GM18873 (cell line): ENCODE measurements around the gene NOS3.

Experiments
- ATAC-seq: cut with Tn5 transposase; IDR thresholded peaks from one replicate; pipeline ENCODE4 v1.9.1; 2021; ENCODE audit warnings: mild to moderate bottlenecking, moderate library complexity, moderate number of reproducible peaks; ENCODE audit not compliant: unreplicated experiment, low FRiP score

Gene NOS3

DNA sequence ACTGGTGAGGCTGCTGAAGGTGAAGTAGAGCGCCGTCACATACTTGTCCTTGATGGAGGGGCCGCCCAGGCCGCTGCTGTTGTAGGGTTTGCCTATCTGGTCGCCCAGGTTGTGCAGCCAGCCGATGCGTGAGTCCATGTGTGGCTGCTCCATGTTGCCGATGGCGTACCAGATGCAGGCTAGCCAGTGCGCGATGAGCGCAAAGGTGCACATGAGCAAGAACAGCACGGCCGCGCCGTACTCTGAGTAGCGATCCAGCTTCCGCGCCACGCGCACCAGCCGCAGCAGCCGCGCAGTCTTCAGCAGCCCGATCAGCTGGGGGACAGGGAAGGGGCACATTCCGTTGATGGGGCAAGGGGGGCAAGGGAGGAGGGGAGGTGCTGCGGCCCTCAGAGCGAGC, 39.3 kb upstream of the NOS3 start:
- no peak for ATAC-seq

GRCh38 chr7:150952331-150953050, 38.3 kb upstream of the NOS3 start:
- ATAC-seq, result no peak

DNA sequence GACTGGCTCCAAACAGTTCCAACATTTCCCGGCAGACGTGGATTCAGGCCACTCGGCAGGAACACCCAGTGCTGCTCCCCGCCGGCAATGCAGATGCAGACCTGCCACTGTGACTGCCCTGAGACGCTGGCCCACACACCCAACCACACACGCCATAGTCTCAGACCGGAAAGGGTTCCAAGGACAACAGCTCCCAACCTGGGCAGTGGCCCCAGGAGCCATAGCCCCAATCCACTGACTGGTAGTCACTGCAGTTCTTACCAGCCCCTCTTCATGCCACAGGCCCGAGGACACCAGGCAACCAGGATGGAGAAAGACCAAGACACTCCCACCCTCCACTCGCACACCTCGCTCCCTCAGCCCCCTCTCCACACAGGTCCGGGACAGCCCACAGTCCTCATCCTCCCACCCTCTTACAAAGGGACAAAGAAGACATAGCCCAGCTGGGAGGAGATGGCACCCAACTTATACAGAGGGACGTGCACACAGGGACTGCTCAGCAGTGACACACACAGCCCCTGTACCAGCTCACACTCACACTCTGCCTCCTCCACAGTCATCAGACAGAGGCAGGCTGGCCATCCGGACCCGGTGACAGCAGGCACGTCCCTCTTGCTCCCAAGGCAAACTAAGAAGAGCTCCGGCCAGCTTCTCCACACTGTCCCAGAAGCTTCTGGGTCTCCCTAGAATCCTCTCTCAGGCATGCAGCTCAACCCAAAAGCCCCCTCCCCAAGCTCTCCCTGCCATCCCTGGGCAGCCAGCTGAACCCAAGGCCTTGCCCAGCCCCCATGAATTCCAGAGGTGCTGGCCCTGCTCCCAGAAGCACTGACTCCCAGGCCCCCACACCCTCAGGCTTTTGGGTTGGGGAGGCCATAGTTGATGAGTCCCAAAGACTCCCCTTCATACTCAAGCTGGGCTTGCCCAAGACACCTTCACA, 37.5 kb upstream of the NOS3 start:
- ATAC-seq, result no peak

GRCh38 chr7:150954201-150954985, 36.4 kb upstream of the NOS3 start:
- no peak for ATAC-seq

- ATAC-seq, result no peak
Observed at GRCh38 chr7:150954986-150955518, 35.8 kb upstream of the NOS3 start.

- no peak for ATAC-seq
Observed at GRCh38 chr7:150955519-150956394, 35.1 kb upstream of the NOS3 start.

GRCh38 chr7:150956395-150957132, 34.3 kb upstream of the NOS3 start:
- ATAC-seq, result no peak

- no peak for ATAC-seq
Observed at GRCh38 chr7:150957133-150958020, 33.4 kb upstream of the NOS3 start.

DNA sequence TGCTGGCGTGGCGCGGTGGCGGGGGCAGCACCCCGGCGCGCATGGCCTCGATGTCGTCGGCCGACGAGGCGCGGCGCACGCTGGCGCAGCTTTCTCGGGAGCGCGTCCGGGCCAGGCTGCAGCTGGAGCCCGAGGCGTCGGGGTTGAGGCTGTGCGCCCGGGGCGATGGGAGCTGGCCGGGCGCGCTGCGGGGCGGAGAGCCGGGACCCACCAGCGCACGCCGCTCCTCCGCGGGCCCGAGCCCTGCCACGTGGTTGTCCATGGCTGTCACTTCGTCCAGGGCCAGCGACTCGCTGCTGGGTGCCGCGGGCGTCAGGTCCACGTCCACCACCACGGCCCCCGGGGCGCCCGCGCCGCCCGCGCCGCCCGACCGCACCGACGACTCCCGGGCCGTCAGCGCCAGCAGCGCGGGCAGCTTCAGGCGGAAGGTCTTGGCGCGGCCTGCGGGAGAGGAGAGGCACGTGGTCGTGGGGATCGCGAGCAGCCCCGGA, 32.7 kb upstream of the NOS3 start:
- ATAC-seq, result no peak

- no peak for ATAC-seq
Observed at GRCh38 chr7:150958597-150958996, 32.2 kb upstream of the NOS3 start.

- ATAC-seq, result no peak
Observed at GRCh38 chr7:150959081-150959480, 31.7 kb upstream of the NOS3 start.

DNA sequence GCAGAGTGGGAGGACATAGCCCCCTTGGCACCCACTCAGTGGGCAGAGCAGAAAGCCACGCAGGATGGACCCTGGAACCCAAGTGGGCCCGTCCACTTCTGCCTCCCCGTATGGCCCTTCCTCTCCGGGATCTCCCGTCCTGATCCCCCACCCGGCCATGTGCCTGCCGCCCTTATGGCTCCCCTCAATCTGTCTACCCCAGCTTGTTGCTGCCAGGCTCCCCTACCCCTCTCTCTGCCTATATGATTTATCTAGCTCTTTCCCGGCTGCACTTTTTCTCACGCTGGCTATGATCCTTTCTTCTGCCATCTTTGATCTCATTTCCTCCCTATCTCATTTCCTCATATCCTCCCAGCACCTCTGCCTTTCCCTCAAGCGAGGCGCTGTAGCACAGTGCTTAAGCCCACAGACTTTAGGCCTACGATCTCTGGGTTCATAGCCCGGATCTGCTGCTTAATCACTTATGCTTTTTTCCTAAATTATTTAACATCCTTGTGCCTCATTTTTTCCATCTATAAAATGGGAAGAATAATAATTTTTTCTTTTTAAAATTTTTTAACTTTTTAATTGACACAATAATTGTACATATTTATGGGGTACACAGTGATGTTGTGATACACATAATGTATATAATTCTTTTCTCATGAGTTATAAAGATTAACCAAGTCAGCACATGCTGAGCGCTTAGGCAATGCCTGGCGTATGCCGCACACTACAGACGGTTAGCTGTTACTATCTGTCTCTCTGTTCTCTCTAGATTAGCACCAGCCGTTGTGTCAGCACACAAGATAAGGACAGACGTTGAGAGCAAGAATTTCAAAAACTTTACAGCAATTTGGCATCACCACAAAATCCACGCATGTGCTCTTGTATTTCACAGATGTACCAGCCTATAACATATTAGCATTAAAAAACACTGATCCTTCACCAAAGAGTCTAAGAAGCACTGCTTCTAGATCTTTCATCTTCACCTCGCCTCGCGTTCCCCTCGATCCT, 30.8 kb upstream of the NOS3 start:
- ATAC-seq, result no peak

GRCh38 chr7:150961510-150962289, 29.1 kb upstream of the NOS3 start:
- no peak for ATAC-seq

DNA sequence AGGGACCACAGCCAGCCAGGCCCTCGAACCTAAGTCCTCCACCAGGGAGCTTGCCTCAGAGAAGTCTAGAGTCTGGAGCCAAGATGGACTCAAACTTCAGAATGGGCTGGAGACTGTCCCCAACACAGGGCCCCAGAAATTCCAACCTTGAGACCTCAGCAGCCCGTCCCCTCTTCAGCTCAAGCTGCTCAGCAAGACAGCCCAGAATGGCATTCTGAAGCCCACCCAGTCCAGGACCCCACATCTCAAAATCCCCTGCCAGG, 28.6 kb upstream of the NOS3 start:
- no peak for ATAC-seq

- no peak for ATAC-seq
Observed at GRCh38 chr7:150962553-150963399, 28.0 kb upstream of the NOS3 start.
